MM.1S (cell line): ENCODE results near the gene HPS6.

Source experiments
- CTCF ChIP-seq: fragments of 300-600 bp; sonication (generic); IDR thresholded peaks from 2 replicates; pipeline ENCODE4 v1.5.1; 2016; ENCODE audit warnings: antibody characterized with exemption, low read length, mixed read lengths
- EZH2 ChIP-seq: fragments of 300-600 bp; sonication (generic); optimal IDR thresholded peaks from 2 replicates; pipeline ENCODE3; 2017; ENCODE audit warnings: low read depth, mild to moderate bottlenecking, antibody characterized with exemption, low read length, mixed read lengths

GRCh38 chr10:102046095-102046494 is 19.1 kb upstream of the HPS6 start:
- TF ChIP-seq CTCF (no peak), EZH2 (no peak)
